Measurements from ENCODE around the gene XRCC6. TPM values are rescaled to one million over a fixed set of nuclear protein-coding genes. Genes with fewer than 3 reads are reported as not detected.

Gene XRCC6
- total and polyA plus RNA-seq, 12 donors = 122 to 498 (median 240) TPM

DNA sequence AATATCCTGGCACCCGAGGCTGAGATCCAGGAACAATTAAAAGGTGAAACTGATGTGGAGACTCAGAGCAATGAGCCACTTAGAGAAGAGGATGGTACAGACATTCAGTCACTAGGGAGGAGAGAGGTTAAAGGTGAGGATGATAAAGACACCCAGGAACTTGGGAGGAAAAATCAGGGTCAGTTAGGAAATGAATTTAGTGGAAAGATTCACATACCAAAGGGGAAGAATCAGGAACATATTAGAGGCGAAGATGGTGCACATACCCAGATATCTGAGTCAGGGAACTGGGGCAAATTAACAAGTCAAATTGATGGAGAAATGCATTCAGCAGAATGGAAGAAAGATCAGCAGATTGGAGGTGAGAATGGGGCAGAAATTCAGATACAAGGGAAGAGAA, 74.1 kb downstream of the XRCC6 start:
- intact Hi-C loops (cut with DNase I) = loop anchor here in 1 of 2 donors (5.0 kb wide), 1 partner anchor 247 kb away; no protein-coding TSS in a partner anchor
- 76 to 97% (median 84%) methylated on average over 2 of the region's 2 CpGs for WGBS, 4 donors

DNA sequence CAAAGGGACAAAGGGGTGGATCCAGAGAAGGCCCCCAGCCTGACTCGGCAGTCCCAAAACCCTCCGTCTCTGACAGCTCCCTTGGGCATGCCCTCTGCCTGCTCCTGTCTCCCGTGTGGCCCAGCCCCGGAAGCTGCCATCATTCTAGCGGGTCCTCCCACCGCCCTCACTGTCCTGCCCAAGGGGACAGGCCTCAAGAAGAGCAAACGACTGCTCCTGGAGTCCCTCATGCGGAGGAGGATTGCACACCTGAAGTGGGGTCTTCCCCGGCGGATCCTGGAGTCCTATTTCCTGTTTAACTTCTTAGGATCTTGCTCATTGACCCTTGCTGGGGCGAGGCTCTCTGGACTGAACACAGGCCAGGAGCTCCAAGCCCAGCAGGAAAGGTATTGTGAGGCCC, 75.6 kb downstream of the XRCC6 start:
- no peaks in the 10 kb centered on the region for H3K9me3 ChIP-seq (replicated peaks in 1 of 3)
- no peaks in the 10 kb centered on the region for H3K27me3 ChIP-seq
- H3K4me3 ChIP-seq = no peak overlapping the region
- H3K36me3 ChIP-seq (replicated peaks in 1 of 2) = no peaks in the 10 kb centered on the region
- no peak for DNase-seq
- peaks cover 0 to 13% of the 10 kb centered on the region in 2 donors for H3K4me1 ChIP-seq (replicated peaks in 1 of 2)
- intact Hi-C loops (cut with DNase I) = loop anchor here (2.0 to 5.0 kb wide), 2 partner anchors 244 to 246 kb away; no protein-coding TSS in a partner anchor
- peak overlapping the region in 1 of 5 donors; percentile 50 for H3K27ac ChIP-seq
- TF ChIP-seq, protein P1, sequence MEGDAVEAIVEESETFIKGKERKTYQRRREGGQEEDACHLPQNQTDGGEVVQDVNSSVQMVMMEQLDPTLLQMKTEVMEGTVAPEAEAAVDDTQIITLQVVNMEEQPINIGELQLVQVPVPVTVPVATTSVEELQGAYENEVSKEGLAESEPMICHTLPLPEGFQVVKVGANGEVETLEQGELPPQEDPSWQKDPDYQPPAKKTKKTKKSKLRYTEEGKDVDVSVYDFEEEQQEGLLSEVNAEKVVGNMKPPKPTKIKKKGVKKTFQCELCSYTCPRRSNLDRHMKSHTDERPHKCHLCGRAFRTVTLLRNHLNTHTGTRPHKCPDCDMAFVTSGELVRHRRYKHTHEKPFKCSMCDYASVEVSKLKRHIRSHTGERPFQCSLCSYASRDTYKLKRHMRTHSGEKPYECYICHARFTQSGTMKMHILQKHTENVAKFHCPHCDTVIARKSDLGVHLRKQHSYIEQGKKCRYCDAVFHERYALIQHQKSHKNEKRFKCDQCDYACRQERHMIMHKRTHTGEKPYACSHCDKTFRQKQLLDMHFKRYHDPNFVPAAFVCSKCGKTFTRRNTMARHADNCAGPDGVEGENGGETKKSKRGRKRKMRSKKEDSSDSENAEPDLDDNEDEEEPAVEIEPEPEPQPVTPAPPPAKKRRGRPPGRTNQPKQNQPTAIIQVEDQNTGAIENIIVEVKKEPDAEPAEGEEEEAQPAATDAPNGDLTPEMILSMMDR (IDR thresholded peaks at IDR 0.05) = no peak
- TF ChIP-seq POLR2A (IDR thresholded peaks at IDR 0.05) = no peak
- WGBS, 4 donors = 56 to 72% (median 64%) methylated on average over 8 to 11 of the region's 11 CpGs

More for the DNA sequence above, 74.1 kb downstream of the XRCC6 start:
- Histone ChIP-seq H3K9me3 (replicated peaks in 1 of 3) (no peaks in the 10 kb centered on the region), H3K27me3 (no peaks in the 10 kb centered on the region), H3K36me3 (replicated peaks in 1 of 2) (no peaks in the 10 kb centered on the region), H3K4me1 (replicated peaks in 1 of 2) (peaks cover 0 to 13% of the 10 kb centered on the region in 2 donors), H3K4me3 (no peak overlapping the region), H3K27ac (no peak overlapping the region)
- no peak for TF ChIP-seq POLR2A (IDR thresholded peaks at IDR 0.05)
- TF ChIP-seq, protein P1 (IDR thresholded peaks at IDR 0.05) = no peak
- DNase-seq = no peak

DNA sequence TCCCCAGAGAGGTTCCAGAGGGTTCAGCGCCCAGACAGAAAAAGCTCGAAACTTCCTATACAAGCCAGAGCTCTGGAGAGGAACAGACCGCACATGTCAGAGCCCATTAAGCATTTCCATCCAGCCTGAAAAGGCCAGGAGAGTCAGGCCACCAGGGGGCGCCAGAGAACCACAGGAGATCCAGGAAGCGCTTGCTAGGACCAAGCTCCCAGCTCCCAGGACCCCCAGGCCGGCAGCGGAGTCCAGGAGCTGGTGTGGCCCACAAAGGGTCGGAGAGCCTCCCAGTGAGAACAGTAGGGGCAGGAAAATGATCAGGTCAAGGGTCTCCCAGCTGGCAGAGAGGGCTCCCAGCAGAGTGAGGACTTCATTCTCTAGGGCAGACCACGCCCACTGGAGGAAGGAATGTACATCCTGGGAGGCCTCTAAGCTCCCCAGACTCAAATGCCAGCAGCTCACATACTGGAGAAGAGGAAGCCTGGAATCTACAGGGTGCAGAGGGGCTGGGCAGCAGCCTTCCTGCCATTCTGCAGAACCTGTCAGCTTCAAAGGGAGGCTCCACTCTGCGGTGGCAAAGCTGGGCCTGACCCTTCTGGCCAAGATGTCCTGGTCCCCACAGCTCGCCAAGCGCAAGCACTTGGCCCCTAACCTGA, 76.2 kb downstream of the XRCC6 start:
- Histone ChIP-seq H3K4me3 (peak overlapping the region in 1 of 4 donors; percentile 34), H3K9me3 (replicated peaks in 1 of 3) (no peaks in the 10 kb centered on the region), H3K36me3 (replicated peaks in 1 of 2) (no peaks in the 10 kb centered on the region), H3K4me1 (replicated peaks in 1 of 2) (peaks cover 0 to 13% of the 10 kb centered on the region in 2 donors), H3K27me3 (no peaks in the 10 kb centered on the region), H3K27ac (peak overlapping the region in 2 of 5 donors; percentile 26 to 50)
- WGBS, 4 donors = 11 to 28% (median 21%) methylated on average over 5 to 12 of the region's 12 CpGs
- intact Hi-C loops (cut with DNase I) = loop anchor here (2.0 to 5.0 kb wide), 2 partner anchors 244 to 245 kb away; no protein-coding TSS in a partner anchor
- TF ChIP-seq POLR2A (IDR thresholded peaks at IDR 0.05) = no peak
- TF ChIP-seq, protein P1 (IDR thresholded peaks at IDR 0.05) = peak; percentile 93 to 99 (median 96)
- DNase-seq = peak; percentile 84 to 97 (median 93)

DNA sequence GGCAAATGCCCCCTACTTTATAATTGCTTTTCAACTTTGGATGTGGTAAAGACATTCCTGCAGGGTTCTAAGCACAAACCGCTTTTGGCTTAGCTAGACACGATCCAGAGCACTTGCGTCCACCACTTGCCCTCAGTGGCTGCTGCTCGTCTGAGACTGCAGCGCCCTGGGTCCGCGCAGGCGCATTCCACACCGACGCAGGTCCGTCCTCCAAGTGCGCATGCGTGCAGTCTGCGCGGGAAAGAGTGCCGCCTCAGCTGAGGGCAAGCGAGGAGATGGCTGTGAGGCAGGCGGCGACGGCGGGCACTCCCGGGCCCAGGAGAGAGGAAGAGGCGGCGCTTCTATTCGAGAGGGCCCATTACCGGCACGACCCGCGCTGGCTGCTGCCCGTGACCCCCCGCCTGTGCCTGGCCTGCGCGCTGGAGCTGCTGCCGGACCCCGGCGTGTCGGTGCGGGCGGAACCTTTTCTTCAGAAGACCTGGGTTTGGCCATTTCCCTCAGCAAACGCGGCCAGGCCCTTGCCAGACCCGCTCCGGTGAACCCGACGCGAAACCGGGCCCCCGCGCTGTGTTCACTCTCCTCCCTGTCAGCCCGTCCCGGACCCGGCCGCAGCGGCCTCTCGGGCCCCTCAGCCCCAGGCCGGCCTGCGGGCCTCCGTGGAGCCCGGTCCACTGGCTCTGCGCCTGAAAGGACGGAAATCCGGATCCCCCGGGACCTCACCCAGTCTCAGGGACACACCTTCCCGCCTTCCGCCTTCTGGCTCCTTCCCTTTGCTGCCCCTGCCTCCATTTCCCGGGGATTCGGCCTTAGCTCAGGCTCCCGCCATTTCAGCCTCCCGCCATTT, 78.4 kb downstream of the XRCC6 start, which contains the start of gene MEI1:
Gene MEI1, plus strand, starts transcription at position 240 of the 844 bp plus-strand sequence. Its CDS starts 36 bp downstream, at position 276.
- Histone ChIP-seq H3K4me1 (replicated peaks in 1 of 2) (peaks cover 0 to 13% of the 10 kb centered on the region in 2 donors), H3K4me3 (peak within 1 kb of the TSS in 1 of 4 donors; percentile 14), H3K27ac (no peak within 1 kb of the TSS), H3K36me3 (replicated peaks in 1 of 2) (no peaks in the 10 kb centered on the region), H3K9me3 (replicated peaks in 1 of 3) (no peaks in the 10 kb centered on the region), H3K27me3 (no peaks in the 10 kb centered on the region)
- intact Hi-C loops (cut with DNase I) = loop anchor here in 1 of 2 donors (5.0 kb wide), 1 partner anchor 243 kb away; no protein-coding TSS in a partner anchor
- TF ChIP-seq, protein P1 (IDR thresholded peaks at IDR 0.05) = no peak
- no peak for TF ChIP-seq POLR2A (IDR thresholded peaks at IDR 0.05)
- WGBS, 4 donors = 41 to 46% (median 45%) methylated on average over 56 to 69 of the region's 69 CpGs
- peak; percentile 85 to 94 (median 87) for DNase-seq

Measured in adrenal gland (tissue), 12 donors.